Fibroblast of lung (primary cell): Measurements from ENCODE around the gene APOL4.

Source experiments
- CTCF ChIP-seq, 2 donors: IDR thresholded peaks in 1 of 2; conservative IDR thresholded peaks in 1 of 2; 1 replicate in 1 of 2; 2 replicates in 1 of 2; pipeline ENCODE4 v1.5.1; 2011 to 2012; ENCODE audit warnings: low read length in 2 of 2, control low read depth in 1 of 2, inconsistent platforms in 1 of 2, low read depth in 1 of 2, mild to moderate bottlenecking in 1 of 2
- EZH2 ChIP-seq: IDR thresholded peaks from 2 replicates; pipeline ENCODE4 v1.5.1; 2012; ENCODE audit warnings: low read length, control low read depth, mild to moderate bottlenecking; ENCODE audit errors: missing control alignments

- TF ChIP-seq CTCF (conservative IDR thresholded peaks at IDR 0.05 in 1 of 2, IDR thresholded peaks at IDR 0.05 in 1 of 2; ENCODE audit: low read depth in 1 of 2, low read length in 2 of 2) = no peak
- no peak for TF ChIP-seq EZH2
Observed at GRCh38 chr22:36175892-36176291, 25.7 kb downstream of the APOL4 start.
